Activated T-cell treated with anti-CD3 and anti-CD28 coated beads for 24 hours (primary cell): ENCODE data around the gene LINC01488.
A peak's percentile ranks its signal among the peaks of the same experiment; 100 is the strongest.

Experiments
- DNase-seq: peaks from one replicate; pipeline ENCODE4 v3.0.0-alpha.2; 2020; ENCODE audit warnings: low read depth

Gene LINC01488

DNA sequence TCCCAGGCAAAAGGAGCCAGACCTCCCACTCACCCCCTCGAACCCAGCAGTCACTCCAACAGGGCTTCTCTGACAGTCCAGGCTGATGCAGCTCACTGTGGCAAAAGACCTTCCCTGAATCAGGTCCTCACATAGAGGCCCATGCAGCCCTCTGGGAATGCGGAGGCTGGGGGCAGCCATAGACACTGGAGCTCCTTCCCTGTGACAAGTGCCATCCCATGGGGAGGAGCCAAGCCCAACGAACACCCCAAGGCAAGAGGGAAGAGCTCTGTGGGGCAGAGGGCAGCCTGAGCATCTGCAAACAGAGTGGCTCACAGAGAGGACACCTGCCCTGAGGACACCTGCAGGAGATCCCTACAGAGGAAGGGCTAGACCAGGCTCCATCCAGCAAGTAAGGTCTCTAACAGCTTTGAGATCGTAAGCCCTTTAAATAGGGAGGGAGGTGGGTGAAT is at the start of gene LINC01488:
LINC01488 (plus strand) TSS at position 271 of the 452 bp plus-strand sequence.
- DNase-seq, result no peak

DNA sequence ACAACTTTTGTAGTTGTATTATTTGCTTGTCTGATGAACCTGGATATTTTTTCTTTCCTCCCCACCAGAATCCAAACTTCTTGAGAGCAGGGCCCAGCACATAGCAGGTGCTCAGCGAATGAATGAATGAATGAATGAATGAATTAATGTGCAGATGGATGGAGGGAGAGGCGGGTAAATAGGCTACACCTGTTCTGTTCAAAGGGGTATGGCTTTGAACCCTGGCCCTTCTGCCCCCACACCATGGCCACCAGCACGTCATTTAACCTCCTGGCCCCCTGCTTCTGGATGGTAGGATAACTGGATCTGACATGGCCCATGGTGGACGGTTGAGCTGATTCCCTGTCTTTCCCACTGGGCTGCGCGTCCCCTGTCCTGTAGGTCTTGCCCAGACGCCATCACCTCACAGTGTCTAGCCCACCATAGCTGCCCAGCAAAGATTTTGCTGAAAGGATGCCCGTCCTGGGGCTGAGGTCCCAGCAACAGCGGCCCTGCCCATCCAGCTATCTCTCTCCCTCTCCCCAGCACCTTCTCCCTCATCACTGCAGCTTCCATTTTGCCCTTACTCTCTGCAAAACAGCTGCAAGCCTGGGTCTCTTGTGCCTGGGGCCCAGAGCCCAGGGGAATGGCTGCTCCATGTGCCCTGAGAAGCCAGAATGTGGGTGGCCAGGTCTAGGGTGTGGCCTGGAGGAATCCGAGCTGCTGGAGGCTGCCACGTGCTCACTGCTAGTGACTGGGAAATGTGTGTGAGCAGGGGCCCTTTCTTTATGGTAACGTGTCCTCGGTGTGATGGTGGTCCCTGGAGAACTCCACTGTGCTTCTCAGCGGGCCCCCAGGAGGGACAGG is 49.3 kb upstream of the LINC01488 start:
- DNase-seq, result no peak

DNA sequence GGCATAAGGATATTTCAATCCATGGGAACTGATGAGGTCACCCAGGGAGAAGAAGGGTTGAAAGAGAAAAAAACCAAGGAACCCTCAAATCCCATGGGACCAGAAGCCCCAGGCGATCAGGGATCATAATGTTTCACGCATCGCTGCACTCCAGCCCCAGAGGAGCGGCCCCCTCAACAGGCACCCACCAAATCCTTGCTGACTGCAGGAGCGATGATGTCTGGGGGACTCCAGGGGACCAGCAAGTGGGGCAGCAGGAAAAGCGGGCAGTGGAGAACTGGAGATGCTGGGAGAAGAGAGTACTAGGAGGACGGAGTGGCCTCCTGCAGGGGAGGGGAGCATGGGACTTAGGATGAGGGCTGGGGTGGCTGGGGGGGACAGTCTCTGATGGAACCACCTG is 47.7 kb upstream of the LINC01488 start:
- DNase-seq, result no peak

DNA sequence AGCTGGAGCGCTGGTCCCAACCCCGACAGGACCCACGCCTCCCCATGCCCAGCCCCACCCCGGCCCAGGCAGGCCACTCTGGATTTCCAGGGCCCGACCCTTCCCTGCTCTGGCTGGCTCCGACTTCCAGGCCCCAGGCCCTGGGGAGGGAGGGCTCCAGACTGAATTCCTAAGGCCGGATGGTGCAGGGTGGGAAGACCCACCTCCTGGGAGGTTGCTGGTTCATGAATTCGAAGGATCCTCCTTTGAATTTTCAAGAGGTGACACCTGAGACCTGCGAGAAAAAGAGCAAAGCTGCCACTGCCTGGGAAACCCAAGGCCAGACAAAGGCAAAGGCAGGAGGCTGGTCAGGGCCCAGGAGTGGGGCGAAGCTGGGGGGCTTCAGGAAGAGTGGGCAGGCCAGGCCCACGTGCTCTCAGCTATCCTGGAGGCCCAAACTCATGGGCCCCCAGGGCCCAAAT is 47.0 kb upstream of the LINC01488 start:
- DNase-seq, result no peak

DNA sequence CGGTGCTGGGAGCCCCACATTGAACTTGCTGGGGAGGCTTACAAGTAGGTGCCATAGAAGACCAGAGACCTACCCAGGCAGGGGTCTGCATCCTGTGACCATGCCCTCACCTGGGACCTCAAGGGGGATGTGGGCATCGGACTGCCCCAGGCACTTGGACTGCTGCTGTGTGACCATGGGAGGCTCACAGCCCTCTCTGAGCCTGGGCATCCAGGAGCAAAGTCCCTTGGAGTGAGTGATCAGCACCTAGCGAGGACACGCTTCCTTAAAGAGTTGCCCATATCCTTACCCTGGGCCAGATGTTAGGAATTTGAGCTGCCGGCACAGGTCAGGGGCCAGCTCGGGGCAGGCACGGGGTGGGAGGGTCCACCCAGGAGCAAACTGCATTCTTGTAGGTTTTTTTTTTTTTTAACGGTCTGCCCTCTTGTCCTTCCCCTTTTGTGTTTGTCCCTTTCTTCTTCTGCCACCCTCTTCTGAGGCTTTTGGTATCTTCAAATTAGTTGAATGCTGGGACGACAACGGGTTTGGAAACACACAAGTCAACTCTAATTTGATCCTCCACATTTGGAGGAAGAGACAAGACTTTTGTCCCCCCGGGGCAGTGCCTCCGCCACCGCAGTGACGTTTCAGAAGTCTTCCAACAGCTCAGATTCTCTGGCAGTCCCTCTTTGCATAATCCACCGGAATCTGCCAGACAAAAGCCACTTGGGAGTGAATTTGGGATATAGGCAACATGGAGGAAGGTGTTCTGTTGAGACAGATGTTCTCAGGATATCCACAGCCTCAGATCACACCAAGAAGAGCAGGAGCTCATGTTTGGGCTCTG is 46.1 kb upstream of the LINC01488 start:
- no peak for DNase-seq

DNA sequence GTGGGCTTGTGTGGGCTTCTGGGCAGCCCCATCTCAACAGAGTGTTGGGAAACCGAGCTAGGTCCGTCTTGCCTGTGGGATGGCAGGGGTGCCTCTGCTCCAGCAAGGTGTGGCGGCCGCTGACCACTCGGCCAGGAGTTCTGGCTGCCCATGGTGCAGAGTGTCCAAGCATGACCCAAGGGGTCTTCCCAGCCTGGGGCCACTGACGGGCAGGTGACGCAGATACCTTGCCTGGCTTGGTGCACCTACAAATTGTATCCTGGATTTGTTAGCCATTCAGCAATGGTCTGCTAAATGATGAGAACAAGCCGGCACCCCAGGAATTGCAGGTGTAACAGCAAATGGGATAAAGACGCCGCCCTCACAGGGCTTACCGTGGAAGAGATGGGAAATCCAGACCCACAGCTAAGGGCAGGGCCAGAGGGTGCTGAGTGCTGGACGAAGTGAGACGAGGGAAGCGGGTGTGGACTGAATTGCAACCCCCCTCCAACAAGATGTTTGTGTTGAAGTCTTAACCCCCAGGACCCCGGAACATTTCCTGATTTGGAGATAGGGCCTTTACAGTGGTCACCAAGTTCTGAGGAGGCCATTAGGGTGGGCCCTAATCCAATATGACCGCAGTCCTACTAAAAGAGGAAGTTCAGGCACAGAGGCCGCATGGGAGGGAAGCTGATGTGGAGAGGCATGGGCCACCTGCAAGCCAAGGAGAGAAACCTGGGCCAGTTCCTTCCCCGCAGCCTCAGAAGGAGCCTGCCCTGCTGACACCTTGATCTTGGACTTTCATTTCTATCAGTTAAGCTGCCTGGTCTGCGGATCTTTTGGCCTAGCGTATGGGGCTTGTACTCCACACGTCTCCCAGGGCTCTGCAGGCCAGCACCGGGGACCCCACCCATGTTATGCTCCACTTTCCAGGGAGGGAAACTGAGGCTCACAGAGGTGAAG is 45.2 kb upstream of the LINC01488 start:
- no peak for DNase-seq

DNA sequence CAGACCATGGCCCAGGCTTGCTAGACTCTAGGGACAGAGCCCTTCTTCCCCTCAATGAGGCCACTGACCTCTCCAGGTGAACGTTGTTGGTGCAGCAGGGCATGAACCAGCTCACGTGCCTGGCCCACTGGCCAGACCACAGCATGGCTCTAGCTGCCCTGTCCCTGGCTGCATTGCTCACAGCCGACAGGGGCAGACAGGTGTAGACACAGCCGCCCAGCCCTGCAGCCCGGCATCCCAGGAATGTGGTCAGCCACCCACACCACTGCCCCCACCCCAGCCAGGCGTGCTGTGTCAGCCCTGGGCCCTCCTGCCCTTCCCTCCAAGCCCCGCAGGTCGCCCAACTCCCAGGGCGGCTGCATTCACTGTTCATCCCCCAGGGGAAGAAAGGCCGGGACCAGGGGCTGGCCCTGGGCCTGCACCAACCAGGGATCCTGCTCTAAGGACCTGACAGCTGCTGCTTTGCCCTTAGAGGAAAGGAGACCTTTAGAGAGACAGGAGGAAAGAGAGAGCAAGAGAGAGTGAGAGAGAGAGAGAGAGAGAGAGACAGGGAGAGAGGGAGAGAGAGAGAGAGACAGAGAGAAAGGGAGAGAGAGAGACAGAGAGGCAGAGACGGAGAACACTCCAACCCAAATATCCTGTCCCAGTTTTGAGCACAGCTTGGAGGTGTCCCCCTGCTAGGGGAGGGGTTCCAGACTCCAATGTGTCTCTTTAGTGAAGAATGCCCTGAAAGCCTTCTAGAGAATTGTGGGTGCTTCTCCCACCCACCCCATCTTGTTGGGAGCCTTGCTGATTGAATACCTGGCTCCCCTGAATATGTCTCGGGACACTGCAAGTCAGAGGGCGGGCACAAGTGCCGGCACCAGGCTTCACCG is 44.2 kb upstream of the LINC01488 start:
- DNase-seq, result no peak

DNA sequence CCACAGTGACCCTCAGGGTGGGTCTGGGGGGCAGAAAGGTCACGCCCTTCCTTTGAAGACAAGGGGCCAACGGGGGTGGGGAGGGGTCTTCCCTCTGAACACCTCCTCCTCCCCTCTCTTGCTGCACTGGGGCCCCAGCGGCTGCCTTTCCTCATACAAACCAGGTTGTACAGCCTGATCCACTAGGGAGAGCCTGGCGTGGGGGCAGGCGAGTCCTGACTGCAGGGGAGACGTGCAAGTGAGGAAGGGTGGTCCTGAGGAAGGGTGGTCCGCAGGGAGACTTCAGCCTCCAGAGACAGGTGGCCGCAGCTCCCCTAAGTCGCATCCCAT is 43.6 kb upstream of the LINC01488 start:
- no peak for DNase-seq

DNA sequence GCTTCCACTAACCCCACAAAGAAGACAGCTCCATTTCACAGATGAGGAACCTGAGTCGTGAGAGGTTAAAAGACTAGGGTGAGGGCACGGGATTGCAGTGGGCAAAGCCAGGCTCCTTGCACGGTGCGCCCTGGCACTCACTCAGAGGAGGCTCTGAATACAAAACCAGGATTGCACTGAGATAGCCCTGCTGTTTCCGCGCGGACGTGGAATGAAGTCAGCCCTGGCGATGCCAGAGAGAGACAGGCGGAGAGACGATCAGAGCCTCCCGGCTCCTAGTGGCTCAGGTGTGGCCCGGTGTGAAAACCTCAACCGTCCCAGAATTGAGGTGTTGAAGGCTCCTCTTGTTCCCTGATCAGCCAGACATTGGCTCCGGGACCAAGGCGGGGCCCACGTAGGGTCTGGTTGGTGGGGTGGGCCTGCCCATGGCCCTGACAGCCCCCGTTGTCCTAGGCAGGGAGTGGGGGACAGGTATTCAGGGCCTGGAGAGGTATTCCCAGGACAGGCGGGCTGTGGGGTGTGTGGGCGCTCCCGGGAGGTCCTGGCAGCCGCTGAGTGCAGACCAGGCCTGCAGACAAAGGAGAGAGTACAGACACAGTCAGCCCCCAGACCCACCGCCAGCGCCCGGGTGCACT is 43.1 kb upstream of the LINC01488 start:
- no peak for DNase-seq

DNA sequence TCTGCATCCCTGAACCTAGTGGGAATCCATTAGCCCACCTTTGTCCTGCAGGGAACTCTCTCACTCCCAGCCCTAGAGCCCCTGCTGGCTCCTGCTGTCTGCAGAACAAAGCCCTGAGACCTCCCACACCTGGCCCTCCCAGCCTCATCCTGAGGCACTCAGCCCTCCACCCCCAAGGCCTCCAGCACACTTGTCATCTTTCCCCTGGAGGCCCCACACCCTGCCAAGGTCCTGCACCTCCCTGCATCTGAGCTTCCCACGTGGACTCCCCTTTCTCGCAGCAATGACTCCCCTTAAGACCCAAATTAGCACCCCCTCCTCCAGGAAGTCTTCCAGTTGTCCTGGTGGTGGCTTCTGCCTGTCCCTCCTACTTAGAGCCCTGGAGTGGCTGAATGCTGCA is 42.3 kb upstream of the LINC01488 start:
- no peak for DNase-seq

DNA sequence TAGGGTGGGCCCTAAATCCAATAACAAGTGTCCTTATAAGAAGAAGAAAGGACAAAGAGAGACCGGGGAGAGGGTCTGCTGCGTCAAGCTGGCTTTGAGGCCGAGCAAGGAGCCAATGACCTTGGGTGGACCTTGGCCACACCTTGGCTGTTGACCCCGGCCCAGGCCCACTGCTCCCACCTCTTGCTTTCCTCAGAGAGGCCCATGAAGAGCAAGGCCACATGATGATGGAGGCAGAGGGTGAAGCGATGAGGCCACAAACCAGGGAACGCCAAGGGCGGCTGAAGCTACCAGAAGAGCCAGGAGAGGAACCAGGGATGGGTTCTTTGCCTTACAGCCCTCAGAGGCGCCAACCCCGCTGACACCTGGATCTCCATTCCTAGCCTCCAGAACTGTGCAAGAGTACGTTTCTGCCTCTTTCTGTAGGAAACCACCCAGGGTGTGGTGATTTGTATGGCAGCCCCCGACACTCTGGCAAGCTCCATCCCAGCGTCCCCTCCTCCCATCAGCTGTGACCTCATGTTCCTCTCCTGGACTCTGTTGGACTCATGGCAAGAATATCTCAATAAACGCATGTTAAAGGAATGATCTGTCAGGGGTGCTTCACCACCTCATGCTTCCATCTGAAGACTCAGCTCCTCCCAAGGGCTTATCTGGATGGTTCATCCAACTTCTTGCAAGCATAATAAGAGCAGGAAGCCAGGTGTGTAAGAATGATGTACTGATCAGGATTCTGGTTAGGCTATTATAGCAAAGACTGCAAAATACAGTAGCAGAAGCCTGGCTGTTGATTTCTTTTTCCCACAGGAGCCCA is 41.6 kb upstream of the LINC01488 start:
- no peak for DNase-seq

DNA sequence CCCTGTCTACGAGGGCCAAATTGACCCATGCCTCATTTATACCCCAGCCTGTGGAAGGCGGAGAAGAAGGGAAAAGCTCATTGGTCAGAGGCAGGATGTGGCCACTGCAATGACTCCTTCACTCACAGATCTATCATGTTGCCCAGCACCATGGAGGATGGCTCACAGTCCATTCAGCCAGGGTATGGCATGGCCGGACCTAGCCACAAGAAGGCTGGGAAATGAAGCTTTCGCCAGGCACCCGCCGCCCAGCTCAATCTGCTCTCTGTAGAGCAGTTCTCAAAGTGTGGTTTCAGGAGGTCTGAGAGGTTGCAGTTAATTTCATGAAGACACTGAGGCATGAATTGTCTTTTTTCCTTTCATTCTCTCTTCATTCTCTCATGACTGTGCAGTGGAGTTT is 40.6 kb upstream of the LINC01488 start:
- DNase-seq, result no peak

DNA sequence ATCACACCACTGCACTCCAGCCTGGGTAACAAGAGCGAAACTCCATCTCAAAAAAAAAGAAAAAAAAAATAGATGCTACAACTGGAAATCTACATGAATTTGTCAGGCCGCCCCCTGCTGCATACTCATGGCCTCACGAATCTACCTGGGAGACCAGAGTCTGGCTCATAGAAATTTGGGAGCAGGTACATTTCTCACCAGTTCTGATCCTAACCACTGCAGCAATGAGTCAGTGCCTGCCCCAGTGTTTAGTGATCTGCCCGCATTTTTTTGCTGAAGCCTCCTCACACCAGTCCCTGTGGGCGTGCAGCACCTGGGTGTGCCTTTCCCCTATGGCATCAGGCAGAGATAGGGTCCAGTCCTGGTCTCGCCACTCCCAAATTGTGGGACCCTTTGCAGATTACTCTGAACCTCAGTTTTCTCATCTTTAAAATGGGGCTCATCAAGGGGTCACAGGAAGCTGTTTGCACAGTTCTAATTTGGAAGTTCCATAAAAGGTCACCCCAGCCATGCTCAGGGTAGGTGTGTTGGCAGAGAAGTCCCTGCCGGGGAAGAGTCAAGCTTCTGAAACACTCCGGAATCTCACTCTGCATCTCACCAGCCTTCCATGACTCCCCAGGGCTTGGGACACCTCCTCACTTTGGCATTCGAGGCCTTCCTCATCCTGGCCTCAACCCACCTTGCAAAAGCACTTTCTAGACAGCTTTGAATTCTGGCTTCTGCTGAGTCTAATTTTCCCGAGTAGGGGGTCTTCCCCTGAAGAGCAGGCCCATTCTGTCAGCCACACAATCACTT is 39.3 kb upstream of the LINC01488 start:
- DNase-seq, result no peak

DNA sequence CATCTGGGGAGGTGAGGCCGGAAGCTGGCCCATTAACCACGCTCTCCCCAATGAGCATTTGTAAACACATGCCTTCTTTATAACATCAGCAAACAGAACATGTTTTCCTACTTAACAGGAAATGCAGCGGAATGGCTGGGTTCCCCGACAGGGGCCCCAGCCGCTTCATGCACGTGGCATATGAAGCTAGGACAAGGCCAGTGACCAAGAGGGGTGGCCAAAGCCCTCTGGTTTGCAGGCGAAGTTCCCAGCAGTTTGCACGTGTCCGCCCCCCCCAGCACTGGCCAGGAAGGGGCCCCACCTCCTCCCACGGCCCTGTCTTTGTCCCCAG is 38.7 kb upstream of the LINC01488 start:
- no peak for DNase-seq

DNA sequence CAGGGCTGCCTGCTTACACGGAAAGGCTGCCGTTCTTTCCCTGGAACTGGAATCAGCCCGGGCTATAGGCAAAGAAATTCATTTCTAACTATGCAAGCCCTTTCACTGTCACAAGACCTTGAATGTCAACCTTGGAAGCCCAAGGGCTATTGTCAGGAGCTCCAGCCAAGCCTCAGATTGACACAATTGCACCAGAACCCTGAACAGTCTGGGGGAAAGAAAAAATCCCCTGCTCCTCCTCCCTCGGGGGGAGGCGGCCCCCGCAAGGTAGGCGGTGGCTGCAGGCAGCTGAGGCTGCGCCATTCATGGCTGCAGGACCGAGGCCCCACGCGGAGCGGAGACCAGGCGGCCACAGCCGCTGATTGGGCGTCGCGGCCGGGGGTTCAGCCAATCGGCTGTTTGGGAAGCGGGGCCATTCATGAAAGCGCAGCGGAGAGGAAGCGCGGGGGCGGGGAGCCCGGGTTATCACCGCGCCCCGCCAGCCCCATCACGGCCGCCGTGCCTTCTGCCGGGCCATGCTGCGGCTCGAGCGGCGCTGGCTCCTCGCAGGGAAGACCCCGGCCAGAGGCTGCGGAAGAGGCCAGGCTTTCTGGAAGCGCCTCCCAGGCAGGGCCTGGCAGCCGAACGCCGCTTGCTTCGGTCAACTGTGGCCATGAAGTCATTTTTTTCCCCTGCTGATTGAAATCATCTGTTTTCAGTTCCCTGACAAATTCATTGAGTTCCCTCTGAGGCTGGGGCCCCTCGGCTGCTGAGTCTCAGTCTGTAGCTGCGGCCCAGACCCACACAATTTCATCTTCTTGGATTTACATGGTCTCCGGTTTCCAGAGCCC is 38.1 kb upstream of the LINC01488 start:
- peak; percentile 71 for DNase-seq

DNA sequence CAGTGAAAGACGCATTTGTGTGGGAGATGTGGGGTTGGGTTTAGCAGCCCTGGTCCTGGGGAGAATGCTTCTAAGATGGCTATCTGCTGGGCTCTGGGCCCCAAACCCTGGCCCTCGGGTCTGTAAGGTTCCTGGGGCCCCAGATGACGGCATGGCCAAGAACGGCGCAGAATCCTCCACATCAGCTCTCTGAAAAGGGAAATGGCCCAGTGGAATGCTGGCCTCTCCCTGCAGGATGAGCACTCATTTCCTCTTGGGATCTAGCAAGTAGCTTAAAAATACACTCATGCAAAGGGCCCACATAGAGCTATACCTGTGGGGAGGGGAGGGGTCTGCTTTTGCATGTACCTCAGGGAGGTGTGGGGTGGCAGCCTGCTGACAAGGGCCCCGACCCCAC is 37.5 kb upstream of the LINC01488 start:
- no peak for DNase-seq

DNA sequence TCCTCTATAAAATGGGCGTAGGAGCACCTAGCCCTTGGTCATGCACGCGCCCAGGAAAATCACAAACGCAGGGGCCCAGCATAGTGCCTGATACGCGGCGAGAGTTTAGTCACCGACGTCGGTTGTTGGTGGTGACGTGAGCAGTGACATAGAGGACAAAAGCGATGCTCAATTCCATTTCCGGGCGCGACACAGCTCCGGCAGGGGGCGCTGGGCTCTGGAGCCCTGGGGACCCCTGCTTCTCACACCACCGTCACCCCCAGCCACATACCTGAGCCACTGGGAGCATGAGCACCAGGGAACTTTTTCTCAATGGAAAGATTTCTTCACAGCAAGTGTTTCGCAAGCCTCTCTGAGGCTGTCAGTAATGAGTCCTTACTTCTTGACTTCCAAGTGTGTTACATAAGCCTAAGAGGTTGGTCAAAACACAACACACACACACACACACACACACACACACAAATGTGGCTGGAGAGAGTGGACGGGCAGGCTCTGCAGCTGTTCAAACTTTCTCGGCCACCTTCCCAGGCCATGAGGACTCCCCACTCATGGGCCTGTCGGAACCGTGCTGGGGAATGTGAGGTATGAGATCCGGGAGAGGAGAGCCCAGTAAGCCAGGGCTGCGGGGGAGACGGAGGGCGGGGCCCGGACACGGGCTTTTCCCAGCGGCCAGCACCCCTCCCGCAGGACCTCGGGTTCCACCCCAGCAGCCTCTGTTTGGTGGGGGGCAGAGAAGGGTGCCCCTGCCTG is 36.9 kb upstream of the LINC01488 start:
- no peak for DNase-seq

DNA sequence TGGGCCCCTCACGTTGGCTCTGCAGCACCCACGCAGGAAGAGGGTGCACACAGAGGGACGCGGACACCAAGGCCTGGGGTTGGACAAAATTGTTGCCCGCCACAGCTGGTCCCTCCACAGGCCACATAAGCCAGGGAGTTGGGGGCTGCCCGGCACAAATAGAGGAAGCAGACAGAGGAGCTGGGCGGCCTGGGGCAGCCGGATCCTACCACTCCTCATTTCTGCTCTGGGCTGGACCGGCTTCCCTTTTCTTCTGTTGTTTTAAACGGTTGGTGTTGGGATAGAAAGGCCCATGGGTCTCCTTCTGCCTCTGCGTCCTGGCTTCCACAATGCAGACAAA is 36.4 kb upstream of the LINC01488 start:
- DNase-seq, result no peak
